B cell (primary cell): ENCODE measurements around the gene ELAVL4.

ENCODE experiments used
- EZH2 ChIP-seq: IDR thresholded peaks from 2 replicates; pipeline ENCODE4 v1.6.1; 2012; ENCODE audit warnings: borderline replicate concordance, low read depth, mild to moderate bottlenecking, moderate library complexity, low read length; ENCODE audit not compliant: insufficient read depth, poor library complexity, severe bottlenecking
- TF ChIP-seq, protein P1 (sequence below): fragments of 200-600 bp; IDR thresholded peaks from one replicate; pipeline ENCODE4 v1.8.0; 2022; ENCODE audit warnings: antibody characterized with exemption, mild to moderate bottlenecking

DNA sequence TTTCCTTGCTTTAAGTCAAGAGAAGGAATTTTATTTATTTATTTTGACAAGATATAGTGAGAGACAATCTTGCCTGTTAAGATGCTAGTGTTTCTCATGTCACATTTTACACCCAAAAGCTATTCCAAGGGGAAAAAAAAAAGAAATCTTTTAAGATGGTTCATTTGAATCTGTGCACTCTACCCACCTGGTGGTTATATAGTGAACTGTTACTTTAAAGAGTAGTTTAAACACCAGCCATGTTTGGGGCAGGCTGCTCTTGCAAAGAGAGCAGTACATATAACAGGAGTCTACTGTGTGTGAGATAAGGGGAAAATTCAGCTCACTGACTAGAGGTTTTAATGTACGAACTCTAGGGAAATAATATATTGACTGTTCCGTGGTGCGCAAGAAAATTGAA is 3.3 kb upstream of the ELAVL4 start:
- TF ChIP-seq, protein P1, sequence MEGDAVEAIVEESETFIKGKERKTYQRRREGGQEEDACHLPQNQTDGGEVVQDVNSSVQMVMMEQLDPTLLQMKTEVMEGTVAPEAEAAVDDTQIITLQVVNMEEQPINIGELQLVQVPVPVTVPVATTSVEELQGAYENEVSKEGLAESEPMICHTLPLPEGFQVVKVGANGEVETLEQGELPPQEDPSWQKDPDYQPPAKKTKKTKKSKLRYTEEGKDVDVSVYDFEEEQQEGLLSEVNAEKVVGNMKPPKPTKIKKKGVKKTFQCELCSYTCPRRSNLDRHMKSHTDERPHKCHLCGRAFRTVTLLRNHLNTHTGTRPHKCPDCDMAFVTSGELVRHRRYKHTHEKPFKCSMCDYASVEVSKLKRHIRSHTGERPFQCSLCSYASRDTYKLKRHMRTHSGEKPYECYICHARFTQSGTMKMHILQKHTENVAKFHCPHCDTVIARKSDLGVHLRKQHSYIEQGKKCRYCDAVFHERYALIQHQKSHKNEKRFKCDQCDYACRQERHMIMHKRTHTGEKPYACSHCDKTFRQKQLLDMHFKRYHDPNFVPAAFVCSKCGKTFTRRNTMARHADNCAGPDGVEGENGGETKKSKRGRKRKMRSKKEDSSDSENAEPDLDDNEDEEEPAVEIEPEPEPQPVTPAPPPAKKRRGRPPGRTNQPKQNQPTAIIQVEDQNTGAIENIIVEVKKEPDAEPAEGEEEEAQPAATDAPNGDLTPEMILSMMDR = peak; percentile 29
- TF ChIP-seq EZH2 = no peak
